Duodenal mucosa (tissue), 2 donors: ENCODE data around the gene MPP3.
"Not testable (repeated sequence)": the region's sequence is repeated elsewhere in the genome, so short reads cannot be mapped to it uniquely, and the experiment has no call there.

ENCODE experiments used
- H3K27ac ChIP-seq: one replicate; pipeline ENCODE4 v1.7.0; 2013; ENCODE audit warnings: low read depth, low read length
- H3K27me3 ChIP-seq, 2 donors: one replicate each; pipeline ENCODE4 v1.7.0; 2013; ENCODE audit warnings: low read length in 2 of 2, control low read depth in 1 of 2; ENCODE audit not compliant: insufficient read depth in 2 of 2, control insufficient read depth in 1 of 2
- H3K36me3 ChIP-seq, 2 donors: one replicate each; pipeline ENCODE4 v1.7.0; 2013; ENCODE audit warnings: low read length in 2 of 2, control low read depth in 1 of 2; ENCODE audit not compliant: insufficient read depth in 2 of 2, control insufficient read depth in 1 of 2
- H3K4me1 ChIP-seq, 2 donors: one replicate each; pipeline ENCODE4 v1.7.0; 2013; ENCODE audit warnings: low read length in 2 of 2, control low read depth in 1 of 2; ENCODE audit not compliant: insufficient read depth in 2 of 2, control insufficient read depth in 1 of 2
- H3K4me3 ChIP-seq, 2 donors: one replicate each; pipeline ENCODE4 v1.7.0; 2013; ENCODE audit warnings: low read length in 2 of 2, low read depth in 1 of 2
- H3K9ac ChIP-seq, 2 donors: one replicate each; pipeline ENCODE4 v1.7.0; 2013; ENCODE audit warnings: low read length in 2 of 2, low read depth in 1 of 2
- H3K9me3 ChIP-seq, 2 donors: one replicate each; pipeline ENCODE4 v1.7.0; 2013; ENCODE audit warnings: low read length in 2 of 2, control low read depth in 1 of 2; ENCODE audit not compliant: control insufficient read depth in 1 of 2

The MPP3 gene

GRCh38 chr17:43848601-43849000, 15.7 kb upstream of the MPP3 start:
- no peaks in the 10 kb centered on the region for H3K4me1 ChIP-seq
- H3K9ac ChIP-seq: no peak overlapping the region
- H3K27ac ChIP-seq: no peak overlapping the region
- no peaks in the 10 kb centered on the region for H3K9me3 ChIP-seq
- peaks cover 0 to 9% of the 10 kb centered on the region in 2 donors for H3K27me3 ChIP-seq
- no peaks in the 10 kb centered on the region for H3K36me3 ChIP-seq
- no peak overlapping the region for H3K4me3 ChIP-seq

GRCh38 chr17:43846963-43847371, 14.0 kb upstream of the MPP3 start, which contains the start of gene CD300LG:
Gene CD300LG, plus strand, starts transcription at chr17:43847176. Its CDS starts 41 bp downstream, at chr17:43847217.
- H3K36me3 ChIP-seq: no peaks in the 10 kb centered on the region
- H3K4me1 ChIP-seq: no peaks in the 10 kb centered on the region
- no peak within 1 kb of the TSS for H3K4me3 ChIP-seq
- H3K27me3 ChIP-seq: peaks cover 0 to 4% of the 10 kb centered on the region in 2 donors
- H3K9ac ChIP-seq: no peak within 1 kb of the TSS
- no peak within 1 kb of the TSS for H3K27ac ChIP-seq
- H3K9me3 ChIP-seq: no peaks in the 10 kb centered on the region

DNA sequence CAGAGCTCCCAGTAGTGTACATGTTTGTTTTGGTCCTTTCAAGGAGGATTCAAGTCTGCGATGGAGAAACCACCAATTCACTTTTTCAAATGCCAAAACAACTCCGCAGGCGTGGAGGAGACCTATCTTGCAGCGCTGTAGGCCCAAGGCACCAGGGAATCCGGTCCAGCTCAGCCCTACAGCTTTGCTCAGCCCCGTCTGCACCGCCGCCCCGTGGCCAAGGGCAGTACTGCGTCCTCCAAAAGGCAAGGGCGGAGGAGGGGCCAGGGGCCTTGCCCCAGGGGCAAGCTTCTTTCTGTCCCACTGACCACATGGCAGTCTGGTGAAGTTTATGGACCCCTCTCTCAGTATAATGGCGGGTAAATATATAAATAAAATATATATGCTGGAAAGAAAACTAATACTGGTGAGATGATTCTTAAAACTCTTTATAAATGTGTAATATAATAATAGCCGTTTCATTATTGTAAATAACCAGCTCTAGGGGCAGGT, 13.3 kb upstream of the MPP3 start:
- no peak overlapping the region for H3K9ac ChIP-seq
- H3K4me3 ChIP-seq: no peak overlapping the region
- H3K36me3 ChIP-seq: no peaks in the 10 kb centered on the region
- no peaks in the 10 kb centered on the region for H3K27me3 ChIP-seq
- no peaks in the 10 kb centered on the region for H3K4me1 ChIP-seq
- H3K27ac ChIP-seq: no peak overlapping the region
- H3K9me3 ChIP-seq: no peaks in the 10 kb centered on the region

- Histone ChIP-seq H3K9me3 (no peaks in the 10 kb centered on the region), H3K9ac (no peak overlapping the region), H3K27ac (no peak overlapping the region), H3K27me3 (no peaks in the 10 kb centered on the region), H3K36me3 (no peaks in the 10 kb centered on the region), H3K4me1 (no peaks in the 10 kb centered on the region), H3K4me3 (no peak overlapping the region)
Measured at GRCh38 chr17:43845766-43846165, 12.8 kb upstream of the MPP3 start.

DNA sequence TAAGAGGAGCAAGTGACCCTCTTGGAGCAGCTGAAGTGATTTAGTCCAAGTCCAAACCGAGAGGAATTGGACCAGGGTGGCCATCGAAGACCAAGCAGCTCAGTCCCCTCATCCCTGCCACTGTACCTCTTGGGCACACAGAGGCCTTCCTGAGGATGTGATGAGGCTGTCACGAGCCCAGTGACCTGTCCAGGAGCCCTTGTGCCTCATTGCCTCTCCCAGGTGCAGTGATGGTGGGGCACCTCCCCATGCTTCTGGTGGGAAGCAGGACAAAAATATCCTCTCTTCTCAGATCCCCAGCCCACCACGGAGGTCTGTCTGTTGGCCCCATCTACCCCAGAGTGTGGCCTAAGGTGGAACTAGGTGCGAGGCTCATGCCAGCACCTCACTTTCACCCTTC, 11.3 kb upstream of the MPP3 start:
- H3K4me1 ChIP-seq: peaks cover 0 to 7% of the 10 kb centered on the region in 2 donors

GRCh38 chr17:43842975-43843325, 10.0 kb upstream of the MPP3 start:
- no peaks in the 10 kb centered on the region for H3K9me3 ChIP-seq
- H3K36me3 ChIP-seq: no peaks in the 10 kb centered on the region
- no peak overlapping the region for H3K9ac ChIP-seq
- no peaks in the 10 kb centered on the region for H3K27me3 ChIP-seq
- H3K4me3 ChIP-seq: no peak overlapping the region
- no peak overlapping the region for H3K27ac ChIP-seq
- peaks cover 0 to 7% of the 10 kb centered on the region in 2 donors for H3K4me1 ChIP-seq

More for the DNA sequence above, 11.3 kb upstream of the MPP3 start:
- H3K9me3 ChIP-seq: no peaks in the 10 kb centered on the region
- no peaks in the 10 kb centered on the region for H3K27me3 ChIP-seq
- no peak overlapping the region for H3K4me3 ChIP-seq
- no peak overlapping the region for H3K27ac ChIP-seq
- H3K36me3 ChIP-seq: no peaks in the 10 kb centered on the region
- H3K9ac ChIP-seq: no peak overlapping the region

GRCh38 chr17:43842091-43842974, 9.4 kb upstream of the MPP3 start:
- H3K4me1 ChIP-seq, H3K9ac ChIP-seq, H3K27me3 ChIP-seq, H3K9me3 ChIP-seq, H3K36me3 ChIP-seq, H3K27ac ChIP-seq, H3K4me3 ChIP-seq: not testable (repeated sequence)

- no peaks in the 10 kb centered on the region for H3K36me3 ChIP-seq
- H3K4me3 ChIP-seq: no peak overlapping the region
- H3K4me1 ChIP-seq: peaks cover 0 to 7% of the 10 kb centered on the region in 2 donors
- H3K9me3 ChIP-seq: no peaks in the 10 kb centered on the region
- H3K27ac ChIP-seq: no peak overlapping the region
- no peak overlapping the region for H3K9ac ChIP-seq
- no peaks in the 10 kb centered on the region for H3K27me3 ChIP-seq
Measured at GRCh38 chr17:43841282-43841681, 8.3 kb upstream of the MPP3 start.

DNA sequence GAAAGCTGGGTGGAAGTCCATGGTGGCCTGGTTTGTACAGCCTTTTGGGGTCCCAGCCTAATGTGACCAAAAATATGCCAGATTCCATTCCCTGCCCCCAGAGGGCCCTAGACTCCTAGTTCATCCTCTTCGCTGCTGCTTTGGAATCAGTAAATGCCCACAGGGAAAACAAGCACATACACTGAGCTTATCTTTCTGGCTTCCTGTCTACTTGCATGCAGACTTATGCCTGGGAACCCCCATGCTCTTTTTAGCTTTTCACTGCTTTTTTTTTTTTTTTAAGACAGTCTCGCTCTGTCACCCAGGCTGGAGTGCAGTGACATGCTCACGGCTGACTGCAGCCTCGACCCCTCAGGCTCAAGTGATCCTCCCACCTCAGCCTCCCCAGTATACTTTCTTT, 7.9 kb upstream of the MPP3 start:
- H3K27me3 ChIP-seq: no peaks in the 10 kb centered on the region
- H3K27ac ChIP-seq: no peak overlapping the region

DNA sequence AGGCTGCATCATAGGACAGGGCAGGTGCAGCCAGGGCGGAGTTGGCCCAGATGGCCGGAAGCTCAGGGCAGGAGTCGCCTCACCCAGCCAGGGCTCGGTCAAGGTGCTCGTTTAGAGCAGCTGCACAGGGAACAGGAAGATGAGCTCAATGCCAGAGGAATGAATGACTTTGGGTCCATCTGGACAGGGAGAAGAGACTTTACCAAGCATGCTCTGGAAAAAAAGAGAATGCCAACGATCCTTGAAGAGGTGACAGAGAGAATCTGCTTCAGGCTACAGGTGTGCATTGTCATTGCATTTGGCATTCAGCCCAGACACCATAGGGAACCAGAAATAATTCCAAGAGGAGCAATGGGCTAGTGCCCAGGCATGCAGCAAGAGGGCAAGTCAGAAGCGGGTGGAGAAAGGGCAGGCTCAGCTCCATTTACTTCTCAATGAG, 6.7 kb upstream of the MPP3 start:
- Histone ChIP-seq H3K9me3 (no peaks in the 10 kb centered on the region), H3K4me1 (peaks cover 0 to 7% of the 10 kb centered on the region in 2 donors), H3K4me3 (no peak overlapping the region), H3K27ac (no peak overlapping the region), H3K27me3 (no peaks in the 10 kb centered on the region), H3K36me3 (no peaks in the 10 kb centered on the region), H3K9ac (no peak overlapping the region)

More for the DNA sequence above, 7.9 kb upstream of the MPP3 start:
- H3K4me3 ChIP-seq: no peak overlapping the region
- no peaks in the 10 kb centered on the region for H3K9me3 ChIP-seq
- peaks cover 0 to 7% of the 10 kb centered on the region in 2 donors for H3K4me1 ChIP-seq
- no peaks in the 10 kb centered on the region for H3K36me3 ChIP-seq
- no peak overlapping the region for H3K9ac ChIP-seq
